HepG2 (cell line): ENCODE measurements around the gene BATF3. TPM values are rescaled to one million over a fixed set of nuclear protein-coding genes. Genes with fewer than 3 reads are reported as not detected.

Experiments
- ATAC-seq: fragments of 200-7000 bp; cut with Tn5 transposase; 3 replicates; pipeline ENCODE4 v1.9.1; 2020; ENCODE audit warnings: mild to moderate bottlenecking, moderate library complexity
- BruUV-seq: library from RNA; stranded (reverse); fragments of 400-500 nt; replicated peaks from 2 replicates; lab custom pipeline; 2021; lab: Mats Ljungman, UMichigan
- CTCF ChIA-PET: fragments of 300-600 bp; formaldehyde crosslinking; extraction: SDS; loops from one replicate; lab custom pipeline; 2021; ENCODE audit warnings: low total read pairs, inconsistent platforms, low intra/inter-chr PET ratio; lab: Yijun Ruan, JAX
- POLR2A ChIA-PET: fragments of 350-600 bp; sonication (Branson Sonifier 250); formaldehyde crosslinking; loops from one replicate; lab custom pipeline; 2020; ENCODE audit warnings: antibody characterized with exemption, inconsistent platforms; lab: Yijun Ruan, JAX
- DNase-seq: peaks from one replicate; pipeline ENCODE4 v3.0.0-alpha.2; 2015; ENCODE audit warnings: low spot score
- FAIRE-seq: peaks from 3 replicates; lab custom pipeline; 2011; peaks lifted over from hg19 to GRCh38; lab: Jason Lieb, UNC
- H2AFZ ChIP-seq: one replicate; pipeline ENCODE4 v1.6.1; 2011; ENCODE audit warnings: low read length, inconsistent platforms
- H3K27ac ChIP-seq: fragments of 300-600 bp; 3 replicates; pipeline ENCODE4 v1.8.0; 2011; ENCODE audit warnings: mixed run types, mild to moderate bottlenecking, mixed read lengths, low read length, inconsistent platforms; ENCODE audit not compliant: insufficient read depth; ENCODE audit errors: extremely low read length
- H3K27me3 ChIP-seq, 2 experiments: fragments of 200-600 bp in 1 of 2; 2 replicates in 1 of 2; 3 replicates in 1 of 2; pipeline versions ENCODE4 v1.6.0 to v1.8.0; 2011; ENCODE audit warnings: low read length in 2 of 2, mild to moderate bottlenecking in 2 of 2, moderate library complexity in 2 of 2, inconsistent platforms in 1 of 2; ENCODE audit not compliant: insufficient read depth in 2 of 2, control insufficient read depth in 1 of 2
- H3K36me3 ChIP-seq, 2 experiments: fragments of 200-600 bp in 1 of 2; replicated peaks in 1 of 2; 2 replicates in 1 of 2; 3 replicates in 1 of 2; pipeline versions ENCODE4 v1.5.1 to v1.8.0; 2011; ENCODE audit warnings: low read length in 2 of 2, inconsistent platforms in 1 of 2; ENCODE audit not compliant: insufficient read depth in 2 of 2, control insufficient read depth in 1 of 2
- H3K4me1 ChIP-seq: 2 replicates; pipeline ENCODE4 v1.5.1; 2012; ENCODE audit warnings: low read length, inconsistent platforms; ENCODE audit not compliant: insufficient read depth
- H3K4me2 ChIP-seq: 2 replicates; pipeline ENCODE4 v1.6.0; 2011; ENCODE audit warnings: low read depth, low read length, inconsistent platforms
- H3K4me3 ChIP-seq, 3 experiments: fragments of 200-600 bp in 1 of 3; sonication (generic), shearing (Covaris generic) in 1 of 3; replicated peaks in 1 of 3; 2 replicates each; pipeline ENCODE4 v1.5.1; 2011 to 2016; ENCODE audit warnings: low read length in 3 of 3, inconsistent platforms in 2 of 3, low read depth in 2 of 3, mild to moderate bottlenecking in 2 of 3, control low read depth in 1 of 3, mixed read lengths in 1 of 3; ENCODE audit not compliant: insufficient read depth in 1 of 3
- H3K79me2 ChIP-seq: one replicate; pipeline ENCODE4 v1.6.1; 2011; ENCODE audit warnings: low read length, inconsistent platforms; ENCODE audit not compliant: insufficient read depth
- H3K9ac ChIP-seq: 2 replicates; pipeline ENCODE4 v1.6.0; 2011; ENCODE audit warnings: mild to moderate bottlenecking, low read depth, low read length, inconsistent platforms; ENCODE audit not compliant: insufficient read depth
- H3K9me3 ChIP-seq: 2 replicates; pipeline ENCODE4 v1.5.1; 2012; ENCODE audit warnings: mild to moderate bottlenecking, low read length
- H4K20me1 ChIP-seq: 2 replicates; pipeline ENCODE4 v1.6.0; 2011; ENCODE audit warnings: inconsistent platforms, mild to moderate bottlenecking, low read length, moderate library complexity; ENCODE audit not compliant: insufficient read depth
- ARNTL ChIP-seq: sonication (generic); formaldehyde crosslinking; IDR thresholded peaks from 2 replicates; pipeline ENCODE4 v1.4.0; 2020; ENCODE audit warnings: mild to moderate bottlenecking, missing genetic modification reagents
- E2F1 ChIP-seq: sonication (generic); formaldehyde crosslinking; IDR thresholded peaks from 2 replicates; pipeline ENCODE4 v1.5.0; 2020; ENCODE audit warnings: missing genetic modification reagents
- HDAC1 ChIP-seq: sonication (generic); formaldehyde crosslinking; IDR thresholded peaks from 2 replicates; pipeline ENCODE4 v1.5.1; 2020; ENCODE audit warnings: mild to moderate bottlenecking, missing genetic modification reagents
- HMGXB4 ChIP-seq, 2 experiments: sonication (generic) in 1 of 2; formaldehyde crosslinking in 1 of 2; IDR thresholded peaks; 2 replicates each; pipeline versions ENCODE4 v1.4.0 to v1.6.1; 2018 to 2020; ENCODE audit warnings: missing genetic modification reagents in 2 of 2, borderline replicate concordance in 1 of 2, low read depth in 1 of 2, mild to moderate bottlenecking in 1 of 2, missing biosample characterization in 1 of 2
- IRX3 ChIP-seq: sonication (generic); formaldehyde crosslinking; IDR thresholded peaks from 2 replicates; pipeline ENCODE4 v1.8.1; 2023; ENCODE audit warnings: mild to moderate bottlenecking, low read depth, missing genetic modification reagents, borderline replicate concordance
- JDP2 ChIP-seq: sonication (generic); formaldehyde crosslinking; IDR thresholded peaks from 2 replicates; pipeline ENCODE4 v1.8.1; 2022; ENCODE audit warnings: missing genetic modification reagents, borderline replicate concordance
- MIER2 ChIP-seq: IDR thresholded peaks from 2 replicates; pipeline ENCODE4 v1.6.1; 2016; ENCODE audit warnings: missing biosample characterization, missing genetic modification reagents
- RNF2 ChIP-seq: fragments of 450-650 bp; conservative IDR thresholded peaks from 2 replicates; pipeline ENCODE4 v1.6.1; 2016; ENCODE audit warnings: low read depth
- TOE1 ChIP-seq: sonication (generic); formaldehyde crosslinking; IDR thresholded peaks from 2 replicates; pipeline ENCODE4 v1.4.0; 2020; ENCODE audit warnings: mild to moderate bottlenecking, missing genetic modification reagents
- ZNF160 ChIP-seq: sonication (generic); formaldehyde crosslinking; IDR thresholded peaks from 2 replicates; pipeline ENCODE4 v1.8.0; 2022; ENCODE audit warnings: mild to moderate bottlenecking, inconsistent platforms, missing genetic modification reagents
- ZNF263 ChIP-seq: sonication (generic); formaldehyde crosslinking; IDR thresholded peaks from 2 replicates; pipeline ENCODE4 v1.4.0; 2020; ENCODE audit warnings: missing genetic modification reagents
- ZNF629 ChIP-seq: sonication (generic); formaldehyde crosslinking; conservative IDR thresholded peaks from 2 replicates; pipeline ENCODE4 v1.5.0; 2020; ENCODE audit warnings: missing genetic modification reagents
- ZNF704 ChIP-seq: sonication (generic); formaldehyde crosslinking; IDR thresholded peaks from 2 replicates; pipeline ENCODE4 v1.8.1; 2023; ENCODE audit warnings: mild to moderate bottlenecking, inconsistent platforms, moderate library complexity, missing genetic modification reagents, borderline replicate concordance
- ZSCAN25 ChIP-seq: sonication (generic); formaldehyde crosslinking; IDR thresholded peaks from 2 replicates; pipeline ENCODE4 v1.8.0; 2022; ENCODE audit warnings: mild to moderate bottlenecking, missing genetic modification reagents
- WGBS: methylation state at CpG from one replicate; pipeline ENCODE4 v1.1.6; 2017; ENCODE audit warnings: low lambda C conversion rate; 5-methylcytosine and 5-hydroxymethylcytosine counted together
- in situ Hi-C: cut with HindIII; loops from 2 replicates; pipeline ENCODE4 v1.10.0; 2017; ENCODE audit warnings: low pct_unique_long_range_greater_than_20kb; ENCODE audit not compliant: extremely low pct_ligation_motif_present
- intact Hi-C: fragments of 100-400 bp; cut with micrococcal nuclease; formaldehyde crosslinking; loops from one replicate; pipeline ENCODE4 v1.10.0; 2022; ENCODE audit not compliant: unreplicated experiment
- polyA plus RNA-seq, 8 experiments: library from polyadenylated mRNA; depleted of rRNA in 3 of 8; stranded (reverse) in 7 of 8; unstranded in 1 of 8; fragments of >200 nt; fragmentation: Illumina TruSeq in 4 of 8; extraction: Trizol in 4 of 8; gene quantifications; 2 replicates each; pipeline versions ENCODE4 v1.2.1 to v1.2.3, GENCODE V29; 2011 to 2016; ENCODE audit warnings: low read depth in 4 of 8, missing spikeins in 1 of 8, mixed read lengths in 1 of 8; ENCODE audit not compliant: insufficient read depth in 1 of 8
- total RNA-seq, 5 experiments: library from RNA; depleted of rRNA; stranded (reverse); fragments of >200 nt; fragmentation: Illumina TruSeq; extraction: Trizol; gene quantifications; 2 replicates each; pipeline ENCODE4 v1.2.3, GENCODE V29; 2016; ENCODE audit warnings: low read depth in 1 of 5

BATF3 gene
- total and polyA plus RNA-seq, 2 of the 13 experiments (the other 11 are each of a cell fraction or from before 2014, with no cell fraction given) = 0.13 TPM; not detected in 1

GRCh38 chr1:212651521-212651920 lies 48.1 kb downstream of the BATF3 start:
- CTCF ChIA-PET = no interaction called here
- H3K4me3 ChIP-seq = no peak overlapping the region
- no peak overlapping the region for H3K27ac ChIP-seq
- FAIRE-seq = no peak
- no peaks in the 10 kb centered on the region; the same call in 1 of the 2 replicates for H4K20me1 ChIP-seq
- no peak for TF ChIP-seq ZNF160 (CRISPR knock-in tag)
- TF ChIP-seq IRX3 = no peak
- TF ChIP-seq ZNF704 (CRISPR knock-in tag) = no peak
- TF ChIP-seq ZNF629 (CRISPR knock-in tag) = no peak
- TF ChIP-seq E2F1 = no peak
- no peak for TF ChIP-seq RNF2
- no peak for DNase-seq
- H3K36me3 ChIP-seq = no peaks in the 10 kb centered on the region
- no peak overlapping the region for H2AFZ ChIP-seq
- no peak for ATAC-seq
- H3K9me3 ChIP-seq = no peaks in the 10 kb centered on the region
- H3K79me2 ChIP-seq = no peaks in the 10 kb centered on the region
- POLR2A ChIA-PET = no interaction called here
- no peaks in the 10 kb centered on the region for H3K4me1 ChIP-seq
- in situ Hi-C loops = no loop called here
- intact Hi-C loops = no loop called here
- no peak overlapping the region for H3K9ac ChIP-seq
- WGBS = 58% methylated on average over 4 of the region's 4 CpGs
- peaks cover 2 to 16% of the 10 kb centered on the region in 2 experiments; a peak in 1 of 5 replicates for H3K27me3 ChIP-seq
- BruUV-seq = no TSS peak
- no peak overlapping the region for H3K4me2 ChIP-seq

- no peak for FAIRE-seq
- no peaks in the 10 kb centered on the region; the same call in 1 of the 2 replicates for H4K20me1 ChIP-seq
- intact Hi-C loops (no loop called here), in situ Hi-C loops (no loop called here)
- BruUV-seq = no TSS peak
- CTCF ChIA-PET = no interaction called here
- 32% methylated on average over 3 of the region's 3 CpGs for WGBS
- peaks cover 2 to 9% of the 10 kb centered on the region in 2 experiments; a peak in 1 of 5 replicates for H3K27me3 ChIP-seq
- DNase-seq = no peak
- H3K4me3 ChIP-seq = no peak overlapping the region
- H3K79me2 ChIP-seq = no peaks in the 10 kb centered on the region
- H3K4me1 ChIP-seq = peaks cover 12% of the 10 kb centered on the region
- H3K36me3 ChIP-seq = no peaks in the 10 kb centered on the region
- no peak overlapping the region for H3K27ac ChIP-seq
- POLR2A ChIA-PET = no interaction called here
- H3K9me3 ChIP-seq = no peaks in the 10 kb centered on the region
- ATAC-seq = no peak
- H3K4me2 ChIP-seq = no peak overlapping the region
- no peak overlapping the region for H2AFZ ChIP-seq
- no peak overlapping the region for H3K9ac ChIP-seq
- TF ChIP-seq JDP2 (CRISPR knock-in tag) = no peak
- TF ChIP-seq TOE1 (CRISPR knock-in tag) = no peak
- no peak for TF ChIP-seq ZSCAN25 (CRISPR knock-in tag)
- no peak for TF ChIP-seq HDAC1 (CRISPR knock-in tag)
- no peak for TF ChIP-seq ZNF263
- no peak for TF ChIP-seq ARNTL (CRISPR knock-in tag)
- no peak for TF ChIP-seq HMGXB4 (CRISPR knock-in tag; IDR thresholded peaks at IDR 0.05; ENCODE audit: borderline replicate concordance in 1 of 2, low read depth in 1 of 2)
- TF ChIP-seq MIER2 (CRISPR knock-in tag) = no peak
These were observed 49.4 kb downstream of the BATF3 start for GRCh38 chr1:212650228-212650627.
